BE2C (cell line): ENCODE measurements around the gene RINL.

Experiments
- DNase-seq: peaks from one replicate; pipeline ENCODE4 v3.0.0-alpha.2; 2020
- H3K27me3 ChIP-seq: fragments of 250-450 bp; sonication (Bioruptor Pico); 2 replicates; pipeline ENCODE4 v1.5.1; 2020; ENCODE audit warnings: mild to moderate bottlenecking
- H3K36me3 ChIP-seq: fragments of 250-450 bp; sonication (Bioruptor Pico); 2 replicates; pipeline ENCODE4 v1.5.1; 2020; ENCODE audit warnings: mild to moderate bottlenecking
- H3K4me1 ChIP-seq: fragments of 250-450 bp; sonication (Bioruptor Pico); 2 replicates; pipeline ENCODE4 v1.5.1; 2020
- H3K4me3 ChIP-seq: 2 replicates; pipeline ENCODE4 v1.5.1; 2011; ENCODE audit warnings: low read depth, low read length
- H3K9me3 ChIP-seq: fragments of 250-450 bp; sonication (Bioruptor Pico); 2 replicates; pipeline ENCODE4 v1.5.1; 2020
- CTCF ChIP-seq: IDR thresholded peaks from 2 replicates; pipeline ENCODE4 v1.5.1; 2012; ENCODE audit warnings: mild to moderate bottlenecking, low read depth, low read length

Gene RINL

GRCh38 chr19:38839816-38840582 lies 38.1 kb downstream of the RINL start:
- Histone ChIP-seq H3K27me3 (no peaks in the 10 kb centered on the region), H3K4me1 (peaks cover 52% of the 10 kb centered on the region), H3K9me3 (no peaks in the 10 kb centered on the region), H3K36me3 (peaks cover 96% of the 10 kb centered on the region), H3K4me3 (no peak overlapping the region)
- peak; percentile 63 for DNase-seq
- TF ChIP-seq CTCF = no peak

GRCh38 chr19:38838986-38839761 lies 38.9 kb downstream of the RINL start:
- H3K27me3 ChIP-seq = no peaks in the 10 kb centered on the region
- no peak overlapping the region for H3K4me3 ChIP-seq
- peaks cover 88% of the 10 kb centered on the region for H3K36me3 ChIP-seq
- H3K4me1 ChIP-seq = peaks cover 52% of the 10 kb centered on the region
- no peaks in the 10 kb centered on the region for H3K9me3 ChIP-seq
- DNase-seq = no peak
- TF ChIP-seq CTCF = no peak

DNA sequence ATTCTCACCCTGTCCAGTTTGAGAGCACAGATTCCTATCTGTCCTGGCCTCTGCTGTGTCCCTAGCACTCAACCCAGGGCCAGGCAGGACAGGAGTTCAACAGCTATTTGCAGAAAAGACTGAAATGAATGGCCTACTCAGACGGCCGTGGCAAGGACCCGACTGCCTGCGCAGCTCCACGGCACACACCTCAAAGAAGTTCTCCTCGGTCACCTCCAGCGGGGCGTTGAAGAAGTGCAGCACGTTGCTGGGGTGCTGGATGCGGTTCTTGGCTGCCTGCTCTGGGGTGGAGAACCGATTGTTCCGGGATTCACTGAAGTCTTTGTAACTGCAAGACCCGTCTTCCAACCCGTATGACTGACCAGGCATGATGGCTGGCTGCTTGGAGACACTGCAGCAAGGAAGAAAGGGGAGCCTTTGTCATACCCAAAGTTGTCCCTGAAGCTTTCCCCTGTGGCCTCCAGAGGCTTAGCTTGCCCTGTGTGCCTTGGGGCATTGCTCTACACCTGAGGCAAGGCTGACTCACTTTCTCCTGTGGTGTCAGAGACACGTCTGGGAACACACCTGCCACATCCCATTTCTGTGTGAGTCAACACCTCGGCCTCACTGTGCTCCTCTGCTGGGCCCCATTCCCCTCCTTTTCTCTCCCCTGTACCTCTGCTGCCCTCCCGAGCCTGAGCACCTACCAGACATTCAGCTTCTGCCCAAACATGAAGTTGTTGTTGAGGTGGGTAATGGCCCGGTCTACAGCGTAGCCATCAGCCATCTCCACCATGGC lies 39.7 kb downstream of the RINL start:
- TF ChIP-seq CTCF = no peak
- DNase-seq = peak; percentile 36
- Histone ChIP-seq H3K4me3 (peak overlapping the region; percentile 8; the same call in 1 of the 2 replicates), H3K27me3 (no peaks in the 10 kb centered on the region), H3K9me3 (no peaks in the 10 kb centered on the region), H3K4me1 (peaks cover 52% of the 10 kb centered on the region), H3K36me3 (peaks cover 80% of the 10 kb centered on the region)

DNA sequence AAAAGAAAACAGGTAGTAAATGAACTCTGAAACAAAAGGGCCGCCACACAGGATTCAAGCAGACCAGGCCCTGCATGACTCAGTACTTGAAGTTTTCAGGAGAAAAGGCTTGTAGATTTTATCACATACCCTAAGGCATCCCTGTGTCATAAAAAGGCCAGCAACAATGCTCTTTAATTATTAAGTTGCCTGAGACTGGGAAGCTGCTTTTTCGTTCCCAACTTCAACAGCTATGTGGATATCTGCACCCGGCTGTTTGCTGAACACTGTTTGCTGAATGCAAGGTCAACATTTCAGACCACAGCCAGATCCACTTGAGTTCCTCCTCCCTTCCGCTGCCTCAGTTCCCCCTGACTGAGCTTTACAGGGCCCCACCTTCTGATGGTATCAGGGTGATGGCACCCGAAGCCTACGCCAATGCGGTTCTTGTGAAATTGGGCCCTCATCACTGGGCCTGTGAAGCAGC lies 40.4 kb downstream of the RINL start:
- H3K9me3 ChIP-seq = no peaks in the 10 kb centered on the region
- DNase-seq = peak; percentile 49
- peak overlapping the region; percentile 8; the same call in 1 of the 2 replicates for H3K4me3 ChIP-seq
- H3K27me3 ChIP-seq = no peaks in the 10 kb centered on the region
- no peak for TF ChIP-seq CTCF
- peaks cover 52% of the 10 kb centered on the region for H3K4me1 ChIP-seq
- H3K36me3 ChIP-seq = peaks cover 73% of the 10 kb centered on the region

- H3K36me3 ChIP-seq = peaks cover 67% of the 10 kb centered on the region
- H3K4me3 ChIP-seq = no peak overlapping the region
- H3K4me1 ChIP-seq = peaks cover 52% of the 10 kb centered on the region
- H3K27me3 ChIP-seq = no peaks in the 10 kb centered on the region
- DNase-seq = peak; percentile 86
- no peaks in the 10 kb centered on the region for H3K9me3 ChIP-seq
- no peak for TF ChIP-seq CTCF
These were observed 41.0 kb downstream of the RINL start for GRCh38 chr19:38836983-38837626.
